Measurements from ENCODE around the gene CLEC16A. TPM values are rescaled to one million over a fixed set of nuclear protein-coding genes. Genes with fewer than 3 reads are reported as not detected.
"Not testable (repeated sequence)": the region's sequence is repeated elsewhere in the genome, so short reads cannot be mapped to it uniquely, and the experiment has no call there.

CLEC16A gene
- total and polyA plus RNA-seq, 9 donors = 11.5 to 18.3 (median 14.9) TPM

DNA sequence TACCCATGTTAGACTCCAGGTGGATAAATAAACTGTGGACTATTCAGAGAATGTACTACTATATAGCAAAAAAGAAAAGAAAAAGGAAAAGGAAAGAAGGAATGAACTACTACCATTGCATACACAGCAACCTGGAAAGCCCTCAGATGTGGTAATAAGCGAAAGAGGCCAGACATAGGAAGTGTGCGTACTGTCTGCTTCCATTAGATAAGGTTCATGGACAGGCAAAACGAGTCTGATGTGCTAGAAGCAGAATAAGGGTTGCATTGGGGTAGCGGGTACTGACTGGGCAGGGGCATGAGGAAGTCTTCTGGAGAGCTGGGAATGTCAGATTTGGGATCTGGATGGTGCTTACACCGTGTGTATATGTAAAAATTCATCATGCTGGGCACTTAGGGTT lies 21.8 kb downstream of the CLEC16A start:
- DNase-seq = no peak
- Histone ChIP-seq H3K27me3 (ENCODE audit: control insufficient read depth, insufficient read depth, low read length) (no peaks in the 10 kb centered on the region), H3K4me3 (ENCODE audit: low read length) (no peak overlapping the region), H3K36me3 (ENCODE audit: control insufficient read depth, insufficient read depth, low read length) (peaks cover 32% of the 10 kb centered on the region), H3K4me1 (ENCODE audit: control insufficient read depth, insufficient read depth, low read length) (peaks cover 6% of the 10 kb centered on the region), H3K9me3 (replicated peaks; ENCODE audit: control insufficient read depth, low read depth, low read length) (no peaks in the 10 kb centered on the region), H3K27ac (ENCODE audit: low read length) (no peak overlapping the region)
- WGBS (ENCODE audit: insufficient coverage) = 92% methylated on average over 3 of the region's 5 CpGs

DNA sequence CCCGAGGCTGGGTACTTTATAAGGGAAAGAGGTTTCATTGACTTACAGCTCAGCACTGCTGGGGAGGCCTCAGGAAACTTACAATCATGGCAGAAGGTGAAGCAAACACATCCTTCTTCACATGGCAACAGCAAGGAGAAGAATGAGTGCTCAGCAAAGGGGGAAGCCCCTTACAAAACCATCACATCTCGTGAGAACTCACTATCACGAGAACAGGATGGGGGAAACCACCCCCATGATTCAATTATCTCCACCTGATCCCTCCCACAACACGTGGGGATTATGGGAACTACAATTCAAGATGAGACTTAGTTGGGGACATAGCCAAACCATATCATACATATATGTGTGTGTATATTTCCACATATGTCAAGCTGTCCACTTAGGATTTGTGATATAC lies 22.2 kb downstream of the CLEC16A start:
- not testable (repeated sequence) for H3K27me3 ChIP-seq (ENCODE audit: control insufficient read depth, insufficient read depth, low read length); DNase-seq; H3K4me1 ChIP-seq (ENCODE audit: control insufficient read depth, insufficient read depth, low read length); H3K4me3 ChIP-seq (ENCODE audit: low read length); H3K9me3 ChIP-seq (replicated peaks; ENCODE audit: control insufficient read depth, low read depth, low read length); H3K27ac ChIP-seq (ENCODE audit: low read length)
- peaks cover 32% of the 10 kb centered on the region for H3K36me3 ChIP-seq (ENCODE audit: control insufficient read depth, insufficient read depth, low read length)
- WGBS (ENCODE audit: insufficient coverage) = 100% methylated on average over 1 of the region's 4 CpGs

DNA sequence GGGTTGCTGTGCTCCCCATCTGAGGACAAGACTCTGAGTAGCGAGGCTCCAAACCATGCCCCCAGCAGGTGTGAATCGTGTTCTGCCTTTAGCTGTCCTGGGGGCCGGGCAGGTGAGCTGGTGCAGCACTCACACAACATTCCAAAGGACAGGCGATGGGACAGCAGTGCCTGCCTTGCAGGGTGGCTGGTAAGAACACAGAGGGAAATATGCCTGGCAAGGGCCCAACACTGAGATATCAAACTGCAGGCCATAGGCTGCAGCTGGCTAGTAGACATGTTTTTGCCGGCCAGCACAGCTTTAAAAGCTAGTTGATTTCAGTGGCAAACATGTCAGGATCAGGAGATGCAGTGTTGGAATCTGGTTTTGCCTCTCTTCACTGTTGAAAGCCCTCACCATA lies 23.6 kb downstream of the CLEC16A start:
- no peaks in the 10 kb centered on the region for H3K9me3 ChIP-seq (replicated peaks; ENCODE audit: control insufficient read depth, low read depth, low read length)
- 80% methylated on average over 5 of the region's 5 CpGs for WGBS (ENCODE audit: insufficient coverage)
- peaks cover 27% of the 10 kb centered on the region for H3K36me3 ChIP-seq (ENCODE audit: control insufficient read depth, insufficient read depth, low read length)
- no peak for DNase-seq
- H3K4me3 ChIP-seq (ENCODE audit: low read length) = no peak overlapping the region
- peaks cover 12% of the 10 kb centered on the region for H3K4me1 ChIP-seq (ENCODE audit: control insufficient read depth, insufficient read depth, low read length)
- no peak overlapping the region for H3K27ac ChIP-seq (ENCODE audit: low read length)
- H3K27me3 ChIP-seq (ENCODE audit: control insufficient read depth, insufficient read depth, low read length) = no peaks in the 10 kb centered on the region

DNA sequence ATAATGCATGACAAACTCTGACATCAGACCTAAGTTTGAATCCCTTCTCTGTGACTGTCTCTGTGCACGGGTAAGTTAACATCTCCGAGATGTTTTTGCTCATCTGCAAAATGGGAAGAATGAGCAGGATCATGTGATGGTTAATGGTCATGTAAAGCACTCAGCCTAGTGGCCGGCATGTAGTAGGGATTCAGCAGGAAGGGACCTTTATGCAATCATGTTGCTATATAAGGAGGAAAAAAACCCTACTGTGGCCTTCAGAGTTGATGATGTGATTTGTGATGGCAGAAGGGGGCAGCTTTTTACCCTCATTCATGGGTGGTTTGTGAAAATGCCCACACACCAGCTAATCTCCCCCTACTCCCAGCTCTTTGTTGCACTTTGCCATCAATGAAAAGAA lies 24.1 kb downstream of the CLEC16A start:
- Histone ChIP-seq H3K9me3 (replicated peaks; ENCODE audit: control insufficient read depth, low read depth, low read length) (no peaks in the 10 kb centered on the region), H3K4me1 (ENCODE audit: control insufficient read depth, insufficient read depth, low read length) (peaks cover 12% of the 10 kb centered on the region), H3K4me3 (ENCODE audit: low read length) (no peak overlapping the region), H3K27ac (ENCODE audit: low read length) (no peak overlapping the region), H3K27me3 (ENCODE audit: control insufficient read depth, insufficient read depth, low read length) (no peaks in the 10 kb centered on the region), H3K36me3 (ENCODE audit: control insufficient read depth, insufficient read depth, low read length) (peaks cover 26% of the 10 kb centered on the region)
- WGBS (ENCODE audit: insufficient coverage) = 83% methylated on average over 3 of the region's 3 CpGs
- DNase-seq = no peak

DNA sequence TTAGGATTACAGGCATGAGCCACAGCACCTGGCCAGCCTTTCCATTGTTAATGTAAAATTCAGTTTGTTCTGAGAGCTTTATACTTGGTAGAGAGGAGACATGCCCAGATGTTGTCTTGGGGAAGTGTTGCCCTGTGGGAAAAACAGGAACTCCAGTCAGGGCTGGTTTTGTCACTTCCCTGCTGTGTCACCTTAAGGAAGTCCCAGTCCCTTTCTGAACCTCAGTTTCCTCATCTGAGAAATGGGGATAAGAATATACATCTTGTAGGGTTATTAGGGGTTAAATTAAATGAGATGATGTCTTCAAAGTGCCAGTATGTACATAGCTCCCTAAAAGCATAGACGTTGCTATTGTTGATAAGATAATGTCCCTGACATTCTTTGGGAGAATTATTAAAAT lies 25.3 kb downstream of the CLEC16A start:
- H3K4me1 ChIP-seq (ENCODE audit: control insufficient read depth, insufficient read depth, low read length) = peaks cover 8% of the 10 kb centered on the region
- no CpG with 5 or more reads among the region's 1 CpG for WGBS (ENCODE audit: insufficient coverage)
- peaks cover 24% of the 10 kb centered on the region for H3K36me3 ChIP-seq (ENCODE audit: control insufficient read depth, insufficient read depth, low read length)
- no peaks in the 10 kb centered on the region for H3K27me3 ChIP-seq (ENCODE audit: control insufficient read depth, insufficient read depth, low read length)
- no peak for DNase-seq
- H3K27ac ChIP-seq (ENCODE audit: low read length) = no peak overlapping the region
- H3K9me3 ChIP-seq (replicated peaks; ENCODE audit: control insufficient read depth, low read depth, low read length) = no peaks in the 10 kb centered on the region
- no peak overlapping the region for H3K4me3 ChIP-seq (ENCODE audit: low read length)

DNA sequence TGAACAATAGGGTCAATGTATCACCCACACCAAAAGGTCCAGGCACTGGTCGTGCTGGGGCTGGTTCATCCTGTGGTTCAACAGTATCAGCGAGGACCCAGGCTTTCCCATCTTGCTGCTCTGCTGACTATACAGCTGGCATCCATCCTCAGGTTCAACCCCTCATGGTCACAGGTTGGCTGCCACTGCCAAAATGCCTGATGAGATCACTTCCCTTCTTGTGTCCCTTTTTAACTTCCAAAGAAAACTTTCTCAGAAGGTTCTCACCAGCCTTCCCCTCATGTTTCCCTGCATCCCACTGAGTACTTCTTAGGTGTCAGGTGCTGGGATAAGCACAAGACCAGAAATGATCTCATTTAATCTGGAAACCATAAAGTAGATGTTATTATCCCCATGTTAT lies 25.7 kb downstream of the CLEC16A start:
- 53% methylated on average over 2 of the region's 2 CpGs for WGBS (ENCODE audit: insufficient coverage)
- H3K4me3 ChIP-seq (ENCODE audit: low read length) = no peak overlapping the region
- H3K36me3 ChIP-seq (ENCODE audit: control insufficient read depth, insufficient read depth, low read length) = peaks cover 24% of the 10 kb centered on the region
- no peak for DNase-seq
- no peaks in the 10 kb centered on the region for H3K27me3 ChIP-seq (ENCODE audit: control insufficient read depth, insufficient read depth, low read length)
- peaks cover 8% of the 10 kb centered on the region for H3K4me1 ChIP-seq (ENCODE audit: control insufficient read depth, insufficient read depth, low read length)
- no peaks in the 10 kb centered on the region for H3K9me3 ChIP-seq (replicated peaks; ENCODE audit: control insufficient read depth, low read depth, low read length)
- H3K27ac ChIP-seq (ENCODE audit: low read length) = no peak overlapping the region

DNA sequence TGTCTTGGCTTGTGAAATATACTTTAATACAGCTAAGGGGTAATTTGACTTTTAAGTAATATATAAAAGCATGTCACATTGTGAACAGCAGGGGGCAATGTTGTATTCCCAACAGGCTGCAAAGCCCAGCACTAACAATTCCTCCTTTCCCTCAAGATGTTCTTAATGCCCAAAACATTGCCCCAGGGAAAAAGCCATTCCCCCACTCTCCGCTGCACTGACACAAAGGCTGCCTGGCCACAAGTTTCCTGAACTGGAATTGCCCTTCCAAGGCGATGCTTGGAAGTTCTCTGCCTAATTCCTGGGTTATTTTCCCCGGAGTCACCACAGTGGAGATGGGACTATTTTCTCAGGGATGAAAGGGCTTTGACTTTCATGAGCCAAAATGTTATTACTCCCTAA lies 27.2 kb downstream of the CLEC16A start:
- Histone ChIP-seq H3K27me3 (ENCODE audit: control insufficient read depth, insufficient read depth, low read length) (no peaks in the 10 kb centered on the region), H3K36me3 (ENCODE audit: control insufficient read depth, insufficient read depth, low read length) (peaks cover 25% of the 10 kb centered on the region), H3K4me1 (ENCODE audit: control insufficient read depth, insufficient read depth, low read length) (peaks cover 10% of the 10 kb centered on the region), H3K4me3 (ENCODE audit: low read length) (no peak overlapping the region), H3K9me3 (replicated peaks; ENCODE audit: control insufficient read depth, low read depth, low read length) (no peaks in the 10 kb centered on the region), H3K27ac (ENCODE audit: low read length) (no peak overlapping the region)
- peak; percentile 89 for DNase-seq
- no CpG with 5 or more reads among the region's 3 CpGs for WGBS (ENCODE audit: insufficient coverage)

DNA sequence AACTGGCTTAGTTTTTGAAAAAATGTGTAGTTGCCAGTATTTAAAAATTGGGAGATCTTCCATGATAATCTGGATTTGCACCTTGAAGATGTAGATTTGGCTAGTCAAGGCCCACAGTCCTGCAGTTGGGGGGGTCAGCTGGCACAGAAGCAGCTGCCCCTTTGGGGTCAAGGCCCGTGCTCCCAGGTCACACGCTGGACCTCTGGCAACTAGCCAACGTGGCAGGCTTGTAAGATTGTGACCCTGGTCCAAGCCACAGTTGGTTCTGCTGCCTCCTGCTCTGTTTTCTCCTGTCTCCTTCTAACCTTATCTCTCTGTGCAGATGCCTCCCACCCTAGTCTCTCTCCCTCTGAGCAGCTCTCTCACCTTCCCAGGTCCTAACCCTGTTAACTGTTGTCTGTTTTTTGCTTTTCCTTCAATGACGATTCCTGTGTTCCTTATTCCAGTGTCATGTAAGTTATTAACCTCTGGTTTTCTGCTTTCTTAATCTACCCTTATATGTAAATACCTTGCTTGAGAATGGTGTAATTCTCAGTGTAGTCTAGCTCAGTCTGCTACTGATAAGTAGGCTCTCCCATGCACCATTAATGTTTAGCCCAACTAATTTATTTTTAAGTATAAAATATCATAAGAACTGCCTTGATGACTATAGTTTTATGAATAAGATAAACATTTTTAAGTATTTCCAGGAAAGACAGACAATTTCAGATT lies 27.9 kb downstream of the CLEC16A start:
- Histone ChIP-seq H3K9me3 (replicated peaks; ENCODE audit: control insufficient read depth, low read depth, low read length) (no peaks in the 10 kb centered on the region), H3K4me3 (ENCODE audit: low read length) (no peak overlapping the region), H3K27me3 (ENCODE audit: control insufficient read depth, insufficient read depth, low read length) (no peaks in the 10 kb centered on the region), H3K27ac (ENCODE audit: low read length) (no peak overlapping the region), H3K36me3 (ENCODE audit: control insufficient read depth, insufficient read depth, low read length) (peaks cover 27% of the 10 kb centered on the region), H3K4me1 (ENCODE audit: control insufficient read depth, insufficient read depth, low read length) (peaks cover 17% of the 10 kb centered on the region)
- DNase-seq = no peak
- 42% methylated on average over 3 of the region's 4 CpGs for WGBS (ENCODE audit: insufficient coverage)

DNA sequence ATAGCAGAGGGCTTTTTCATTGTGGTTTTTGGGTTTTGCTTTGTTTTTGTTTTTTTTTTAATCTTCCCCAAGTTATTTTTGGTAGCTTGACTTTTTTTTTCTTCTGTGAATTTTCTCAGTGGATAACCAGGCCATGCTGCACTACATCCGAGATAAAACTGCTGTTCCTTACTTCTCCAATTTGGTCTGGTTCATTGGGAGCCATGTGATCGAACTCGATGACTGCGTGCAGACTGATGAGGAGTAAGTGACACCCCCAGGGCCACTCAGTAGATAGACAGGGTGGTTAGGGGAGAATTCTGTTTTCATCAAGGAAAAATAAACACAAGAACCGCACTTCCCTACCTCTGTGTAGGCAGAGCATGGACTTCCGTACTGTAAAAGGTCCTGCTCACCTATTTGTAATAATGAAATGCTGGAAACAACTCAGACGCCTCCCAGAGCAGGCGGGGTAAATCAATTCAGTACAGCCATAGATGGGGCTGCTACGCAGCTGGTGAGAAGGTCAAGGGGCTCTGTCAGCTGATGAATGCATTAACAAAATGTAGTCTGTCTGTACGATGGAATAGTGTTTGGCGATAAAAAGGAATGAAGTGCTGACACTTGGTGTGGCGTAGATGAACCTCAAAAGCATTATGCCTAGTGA lies 28.6 kb downstream of the CLEC16A start:
- 89% methylated on average over 6 of the region's 12 CpGs for WGBS (ENCODE audit: insufficient coverage)
- H3K4me1 ChIP-seq (ENCODE audit: control insufficient read depth, insufficient read depth, low read length) = peaks cover 20% of the 10 kb centered on the region
- H3K27ac ChIP-seq (ENCODE audit: low read length) = no peak overlapping the region
- no peak for DNase-seq
- H3K9me3 ChIP-seq (replicated peaks; ENCODE audit: control insufficient read depth, low read depth, low read length) = no peaks in the 10 kb centered on the region
- H3K36me3 ChIP-seq (ENCODE audit: control insufficient read depth, insufficient read depth, low read length) = peaks cover 34% of the 10 kb centered on the region
- H3K4me3 ChIP-seq (ENCODE audit: low read length) = no peak overlapping the region
- no peaks in the 10 kb centered on the region for H3K27me3 ChIP-seq (ENCODE audit: control insufficient read depth, insufficient read depth, low read length)

DNA sequence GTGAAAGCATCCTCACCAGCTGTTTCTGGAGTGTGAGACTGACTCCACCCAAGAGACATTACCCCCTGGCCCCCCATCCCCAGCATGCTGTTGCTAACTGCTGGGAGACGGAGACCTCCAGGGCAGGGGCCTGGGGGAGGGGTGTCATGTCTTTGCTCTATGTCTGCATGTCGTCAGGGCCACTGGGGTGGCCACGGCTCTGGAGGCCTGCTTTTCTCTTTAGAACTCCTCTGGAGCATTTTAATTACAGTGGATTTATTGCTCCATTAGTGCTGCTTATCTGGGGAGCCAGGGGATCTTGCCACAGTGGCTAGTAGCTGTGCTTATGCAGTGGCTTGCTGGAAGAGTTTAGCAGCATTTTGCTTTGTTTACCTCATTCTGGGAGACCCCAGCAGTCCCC lies 32.3 kb downstream of the CLEC16A start:
- Histone ChIP-seq H3K27me3 (ENCODE audit: control insufficient read depth, insufficient read depth, low read length) (no peaks in the 10 kb centered on the region), H3K36me3 (ENCODE audit: control insufficient read depth, insufficient read depth, low read length) (peaks cover 34% of the 10 kb centered on the region)
- no CpG with 5 or more reads among the region's 3 CpGs for WGBS (ENCODE audit: insufficient coverage)

More for the DNA sequence above, 32.3 kb downstream of the CLEC16A start:
- peaks cover 47% of the 10 kb centered on the region for H3K4me1 ChIP-seq (ENCODE audit: control insufficient read depth, insufficient read depth, low read length)
- no peak overlapping the region for H3K27ac ChIP-seq (ENCODE audit: low read length)
- no peak for DNase-seq
- no peaks in the 10 kb centered on the region for H3K9me3 ChIP-seq (replicated peaks; ENCODE audit: control insufficient read depth, low read depth, low read length)
- no peak overlapping the region for H3K4me3 ChIP-seq (ENCODE audit: low read length)

Data from muscle of leg (tissue), 11 donors.